HG03025 (cell line): Measurements from ENCODE around the gene B3GALT6.
"Not testable (repeated sequence)": the region's sequence is repeated elsewhere in the genome, so short reads cannot be mapped to it uniquely, and the experiment has no call there.

Experiments used
- ATAC-seq: cut with Tn5 transposase; IDR thresholded peaks from one replicate; pipeline ENCODE4 v1.9.1; 2021; ENCODE audit warnings: mild to moderate bottlenecking, moderate library complexity; ENCODE audit not compliant: unreplicated experiment, low FRiP score

The B3GALT6 gene

GRCh38 chr1:1232208-1232795 lies at the start of gene B3GALT6:
B3GALT6 (plus strand) TSS chr1:1232237; CDS start chr1:1232279, 42 bp downstream.
- peak; percentile 1 for ATAC-seq

- ATAC-seq = no peak
Observed at GRCh38 chr1:1182491-1183220, 49.4 kb upstream of the B3GALT6 start.

- no peak for ATAC-seq
Observed at GRCh38 chr1:1183221-1183747, 48.8 kb upstream of the B3GALT6 start.

- ATAC-seq = no peak
Observed at GRCh38 chr1:1183833-1184775, 47.9 kb upstream of the B3GALT6 start.

- ATAC-seq = no peak
Observed at GRCh38 chr1:1185101-1185765, 46.8 kb upstream of the B3GALT6 start.

GRCh38 chr1:1187938-1188337 lies 44.1 kb upstream of the B3GALT6 start:
- ATAC-seq = no peak

GRCh38 chr1:1189111-1189510 lies 42.9 kb upstream of the B3GALT6 start:
- no peak for ATAC-seq

GRCh38 chr1:1191734-1192133 lies 40.3 kb upstream of the B3GALT6 start:
- ATAC-seq = no peak

GRCh38 chr1:1194723-1195122 lies 37.3 kb upstream of the B3GALT6 start:
- ATAC-seq = no peak

- not testable (repeated sequence) for ATAC-seq
Observed at GRCh38 chr1:1195726-1196125, 36.3 kb upstream of the B3GALT6 start.

GRCh38 chr1:1196431-1197187 lies 35.4 kb upstream of the B3GALT6 start:
- no peak for ATAC-seq

GRCh38 chr1:1197188-1197500 lies 34.9 kb upstream of the B3GALT6 start:
- ATAC-seq = no peak

GRCh38 chr1:1197551-1198422 lies 34.2 kb upstream of the B3GALT6 start:
- ATAC-seq = no peak

GRCh38 chr1:1198423-1199140 lies 33.5 kb upstream of the B3GALT6 start:
- ATAC-seq = no peak

- no peak for ATAC-seq
Observed at GRCh38 chr1:1199141-1199960, 32.7 kb upstream of the B3GALT6 start.

- no peak for ATAC-seq
Observed at GRCh38 chr1:1199961-1200875, 31.8 kb upstream of the B3GALT6 start.
